SK-N-SH (cell line): ENCODE results near the gene KLHL41. TPM values are rescaled to one million over a fixed set of nuclear protein-coding genes. Genes with fewer than 3 reads are reported as not detected.
A peak's percentile ranks its signal among the peaks of the same experiment; 100 is the strongest.

Source experiments
- CTCF ChIA-PET: fragments of 300-600, 350-600 bp; formaldehyde crosslinking; extraction: SDS; loops from one replicate; lab custom pipeline; 2021; lab: Yijun Ruan, JAX
- POLR2A ChIA-PET: fragments of 350-600 bp; sonication (Branson Sonifier 250); formaldehyde crosslinking; extraction: SDS; loops from one replicate; lab custom pipeline; 2020; ENCODE audit warnings: antibody characterized with exemption, inconsistent platforms; lab: Yijun Ruan, JAX
- DNase-seq: peaks from one replicate; pipeline ENCODE4 v3.0.0; 2012
- H2AFZ ChIP-seq: fragments of 200-600 bp; sonication (generic); 2 replicates; pipeline ENCODE4 v1.8.1; 2016; ENCODE audit warnings: antibody characterized with exemption, mild to moderate bottlenecking, low read depth
- H3F3A ChIP-seq: fragments of 200-600 bp; sonication (generic); replicated peaks from 2 replicates; pipeline ENCODE3; 2016; ENCODE audit warnings: antibody characterized with exemption, mild to moderate bottlenecking; ENCODE audit not compliant: insufficient read depth
- H3K27ac ChIP-seq, 2 experiments: fragments of 200-500 bp in 1 of 2; fragments of 200-600 bp in 1 of 2; sonication (Bioruptor generic) in 1 of 2; sonication (generic), shearing (Covaris generic) in 1 of 2; 2 replicates each; pipeline versions ENCODE4 v1.5.1 to v1.6.1; 2014 to 2016; ENCODE audit warnings: low read depth in 2 of 2, inconsistent platforms in 1 of 2, low read length in 1 of 2, mild to moderate bottlenecking in 1 of 2, mixed read lengths in 1 of 2
- H3K27me3 ChIP-seq: fragments of 200-600 bp; sonication (generic), shearing (Covaris generic); 2 replicates; pipeline ENCODE4 v1.6.1; 2016; ENCODE audit warnings: mixed run types; ENCODE audit not compliant: insufficient read depth
- H3K36me3 ChIP-seq, 2 experiments: fragments of 200-500 bp in 1 of 2; fragments of 200-600 bp in 1 of 2; sonication (Bioruptor generic) in 1 of 2; sonication (generic) in 1 of 2; replicated peaks in 1 of 2; 2 replicates each; pipeline versions ENCODE3 to v1.5.1; 2014 to 2016; ENCODE audit warnings: low read length in 1 of 2, mild to moderate bottlenecking in 1 of 2; ENCODE audit not compliant: insufficient read depth in 2 of 2, control insufficient read depth in 1 of 2
- H3K4me1 ChIP-seq, 2 experiments: fragments of 200-500 bp in 1 of 2; fragments of 200-600 bp in 1 of 2; sonication (Bioruptor generic) in 1 of 2; sonication (generic), shearing (Covaris generic) in 1 of 2; 2 replicates each; pipeline versions ENCODE4 v1.5.1 to v1.6.1; 2014 to 2016; ENCODE audit warnings: low read depth in 1 of 2, low read length in 1 of 2, mixed run types in 1 of 2; ENCODE audit not compliant: insufficient read depth in 2 of 2, control insufficient read depth in 1 of 2
- H3K4me2 ChIP-seq: fragments of 200-600 bp; sonication (generic), shearing (Covaris generic); 2 replicates; pipeline ENCODE4 v1.6.1; 2017; ENCODE audit warnings: mixed run types
- H3K4me3 ChIP-seq, 2 experiments: fragments of 200-500 bp in 1 of 2; fragments of 200-600 bp in 1 of 2; sonication (Bioruptor generic) in 1 of 2; sonication (generic), shearing (Covaris generic) in 1 of 2; 2 replicates each; pipeline versions ENCODE4 v1.5.1 to v1.8.1; 2014 to 2016; ENCODE audit warnings: low read depth in 2 of 2, inconsistent platforms in 1 of 2, low read length in 1 of 2, mild to moderate bottlenecking in 1 of 2, mixed read lengths in 1 of 2, moderate library complexity in 1 of 2
- H3K79me2 ChIP-seq: fragments of 200-600 bp; sonication (generic); 2 replicates; pipeline ENCODE4 v1.8.1; 2017; ENCODE audit warnings: mild to moderate bottlenecking; ENCODE audit not compliant: insufficient read depth
- H3K9ac ChIP-seq: fragments of 200-600 bp; sonication (generic); 2 replicates; pipeline ENCODE4 v1.6.1; 2017; ENCODE audit warnings: mixed run types
- H3K9me2 ChIP-seq: fragments of 200-600 bp; sonication (generic); 2 replicates; pipeline ENCODE4 v1.6.1; 2017; ENCODE audit warnings: mixed run types
- H3K9me3 ChIP-seq: fragments of 200-600 bp; sonication (generic); 2 replicates; pipeline ENCODE4 v1.6.1; 2017; ENCODE audit warnings: mixed run types, mild to moderate bottlenecking, moderate library complexity
- H4K20me1 ChIP-seq: fragments of 200-600 bp; sonication (generic); 2 replicates; pipeline ENCODE4 v1.6.1; 2017; ENCODE audit warnings: mild to moderate bottlenecking, mixed run types; ENCODE audit not compliant: insufficient read depth
- ELF1 ChIP-seq: IDR thresholded peaks from 2 replicates; pipeline ENCODE4 v1.4.0; 2012
- EP300 ChIP-seq, 2 experiments: IDR thresholded peaks; 2 replicates each; pipeline versions ENCODE4 v1.4.0 to v1.6.1; 2012; ENCODE audit warnings: borderline replicate concordance in 1 of 2, low read depth in 1 of 2, low read length in 1 of 2
- FOSL2 ChIP-seq: IDR thresholded peaks from 2 replicates; pipeline ENCODE4 v1.4.0; 2012; ENCODE audit warnings: low read depth, mild to moderate bottlenecking, moderate library complexity, borderline replicate concordance
- FOXM1 ChIP-seq: IDR thresholded peaks from 2 replicates; pipeline ENCODE4 v1.4.0; 2012; ENCODE audit warnings: low read depth, mild to moderate bottlenecking
- JUND ChIP-seq: IDR thresholded peaks from 2 replicates; pipeline ENCODE4 v1.4.0; 2012
- NFIC ChIP-seq: IDR thresholded peaks from 2 replicates; pipeline ENCODE4 v1.4.0; 2012; ENCODE audit warnings: borderline replicate concordance
- NRF1 ChIP-seq: IDR thresholded peaks from 2 replicates; pipeline ENCODE4 v1.6.1; 2012; ENCODE audit warnings: low read depth, mild to moderate bottlenecking, low read length
- RCOR1 ChIP-seq: fragments of 150-350 bp; IDR thresholded peaks from 2 replicates; pipeline ENCODE4 v1.6.1; 2017; ENCODE audit warnings: antibody characterized with exemption, low read length
- RXRA ChIP-seq: IDR thresholded peaks from 2 replicates; pipeline ENCODE4 v1.4.0; 2012; ENCODE audit warnings: low read depth, mild to moderate bottlenecking, borderline replicate concordance
- SIN3A ChIP-seq: IDR thresholded peaks from 2 replicates; pipeline ENCODE4 v1.6.1; 2012; ENCODE audit warnings: low read depth, mild to moderate bottlenecking, low read length, moderate library complexity, borderline replicate concordance
- TAF1 ChIP-seq: IDR thresholded peaks from 2 replicates; pipeline ENCODE4 v1.6.1; 2012; ENCODE audit warnings: low read depth, mild to moderate bottlenecking, low read length, moderate library complexity, borderline replicate concordance
- TCF12 ChIP-seq: IDR thresholded peaks from 2 replicates; pipeline ENCODE4 v1.4.0; 2012
- TEAD4 ChIP-seq: IDR thresholded peaks from 2 replicates; pipeline ENCODE4 v1.4.0; 2012; ENCODE audit warnings: mild to moderate bottlenecking, borderline replicate concordance; ENCODE audit not compliant: insufficient read depth
- YY1 ChIP-seq: IDR thresholded peaks from 2 replicates; pipeline ENCODE4 v1.4.0; 2012; ENCODE audit warnings: low read depth, mild to moderate bottlenecking
- WGBS: methylation state at CpG from one replicate; pipeline ENCODE4 v1.1.6; 2017; ENCODE audit warnings: low lambda C conversion rate; 5-methylcytosine and 5-hydroxymethylcytosine counted together
- polyA plus RNA-seq, 3 experiments: library from polyadenylated mRNA; depleted of rRNA; stranded (reverse); fragments of >200 nt; gene quantifications; 2 replicates each; pipeline ENCODE4 v1.2.3, GENCODE V29; 2012
- TF ChIP-seq, protein P1 (sequence below): IDR thresholded peaks from 2 replicates; pipeline ENCODE4; 2012
- TF ChIP-seq, protein P2 (sequence below): IDR thresholded peaks from 2 replicates; pipeline ENCODE4 v1.6.1; 2012; ENCODE audit warnings: mild to moderate bottlenecking, low read depth, low read length, moderate library complexity
- TF ChIP-seq, protein P3 (sequence below): IDR thresholded peaks from 2 replicates; pipeline ENCODE4 v1.4.0; 2012; ENCODE audit warnings: low read depth, borderline replicate concordance
- TF ChIP-seq, protein P4 (sequence below): fragments of 150-350 bp; IDR thresholded peaks from 2 replicates; pipeline ENCODE4 v1.6.1; 2016; ENCODE audit warnings: mild to moderate bottlenecking, low read depth, low read length
- TF ChIP-seq, protein P5 (sequence below): fragments of 150-350 bp; IDR thresholded peaks from 2 replicates; pipeline ENCODE4 v1.6.1; 2017; ENCODE audit warnings: antibody characterized with exemption, low read length, low read depth, borderline replicate concordance

Gene KLHL41
- polyA plus RNA-seq, 1 of the 3 experiments (the other 2 are of a cell fraction): 0.26 TPM

DNA sequence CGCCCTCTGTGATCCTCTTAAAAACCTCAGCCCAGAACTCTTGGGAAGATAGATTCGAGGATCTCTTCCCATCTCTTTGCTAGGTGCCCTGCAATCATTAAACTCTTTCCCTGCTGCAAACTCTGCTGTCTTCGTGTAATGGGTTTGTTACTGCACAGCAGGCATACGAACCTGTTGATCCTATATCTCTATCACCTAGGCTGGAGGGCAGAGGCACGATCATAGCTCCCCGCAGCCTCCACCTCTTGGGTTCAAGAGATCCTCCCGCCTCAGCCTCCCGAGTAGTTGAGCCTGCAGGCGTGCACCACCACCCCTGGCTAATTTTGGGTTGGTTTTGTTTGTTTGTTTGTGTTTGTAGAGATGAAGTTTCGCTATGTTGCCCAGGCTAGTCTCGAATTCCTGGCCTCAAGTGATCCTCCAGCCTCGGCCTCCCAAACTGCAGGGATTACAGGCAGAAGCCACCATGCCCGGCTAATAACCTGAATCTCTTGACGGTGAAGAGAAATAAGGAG, 30.7 kb upstream of the KLHL41 start:
- peak overlapping the region; percentile 76 for H3K9ac ChIP-seq
- CTCF ChIA-PET: interaction anchor here (0.5 to 2.9 kb wide), 9 partner anchors 9 to 396 kb away, joined by 3 to 15 read pairs (median 3); no protein-coding TSS in a partner anchor
- H4K20me1 ChIP-seq: no peaks in the 10 kb centered on the region
- TF ChIP-seq, protein P1, sequence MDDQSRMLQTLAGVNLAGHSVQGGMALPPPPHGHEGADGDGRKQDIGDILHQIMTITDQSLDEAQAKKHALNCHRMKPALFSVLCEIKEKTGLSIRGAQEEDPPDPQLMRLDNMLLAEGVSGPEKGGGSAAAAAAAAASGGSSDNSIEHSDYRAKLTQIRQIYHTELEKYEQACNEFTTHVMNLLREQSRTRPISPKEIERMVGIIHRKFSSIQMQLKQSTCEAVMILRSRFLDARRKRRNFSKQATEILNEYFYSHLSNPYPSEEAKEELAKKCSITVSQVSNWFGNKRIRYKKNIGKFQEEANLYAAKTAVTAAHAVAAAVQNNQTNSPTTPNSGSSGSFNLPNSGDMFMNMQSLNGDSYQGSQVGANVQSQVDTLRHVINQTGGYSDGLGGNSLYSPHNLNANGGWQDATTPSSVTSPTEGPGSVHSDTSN: no peak
- TF ChIP-seq ELF1: no peak
- TF ChIP-seq, protein P2, sequence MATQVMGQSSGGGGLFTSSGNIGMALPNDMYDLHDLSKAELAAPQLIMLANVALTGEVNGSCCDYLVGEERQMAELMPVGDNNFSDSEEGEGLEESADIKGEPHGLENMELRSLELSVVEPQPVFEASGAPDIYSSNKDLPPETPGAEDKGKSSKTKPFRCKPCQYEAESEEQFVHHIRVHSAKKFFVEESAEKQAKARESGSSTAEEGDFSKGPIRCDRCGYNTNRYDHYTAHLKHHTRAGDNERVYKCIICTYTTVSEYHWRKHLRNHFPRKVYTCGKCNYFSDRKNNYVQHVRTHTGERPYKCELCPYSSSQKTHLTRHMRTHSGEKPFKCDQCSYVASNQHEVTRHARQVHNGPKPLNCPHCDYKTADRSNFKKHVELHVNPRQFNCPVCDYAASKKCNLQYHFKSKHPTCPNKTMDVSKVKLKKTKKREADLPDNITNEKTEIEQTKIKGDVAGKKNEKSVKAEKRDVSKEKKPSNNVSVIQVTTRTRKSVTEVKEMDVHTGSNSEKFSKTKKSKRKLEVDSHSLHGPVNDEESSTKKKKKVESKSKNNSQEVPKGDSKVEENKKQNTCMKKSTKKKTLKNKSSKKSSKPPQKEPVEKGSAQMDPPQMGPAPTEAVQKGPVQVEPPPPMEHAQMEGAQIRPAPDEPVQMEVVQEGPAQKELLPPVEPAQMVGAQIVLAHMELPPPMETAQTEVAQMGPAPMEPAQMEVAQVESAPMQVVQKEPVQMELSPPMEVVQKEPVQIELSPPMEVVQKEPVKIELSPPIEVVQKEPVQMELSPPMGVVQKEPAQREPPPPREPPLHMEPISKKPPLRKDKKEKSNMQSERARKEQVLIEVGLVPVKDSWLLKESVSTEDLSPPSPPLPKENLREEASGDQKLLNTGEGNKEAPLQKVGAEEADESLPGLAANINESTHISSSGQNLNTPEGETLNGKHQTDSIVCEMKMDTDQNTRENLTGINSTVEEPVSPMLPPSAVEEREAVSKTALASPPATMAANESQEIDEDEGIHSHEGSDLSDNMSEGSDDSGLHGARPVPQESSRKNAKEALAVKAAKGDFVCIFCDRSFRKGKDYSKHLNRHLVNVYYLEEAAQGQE: no peak
- TF ChIP-seq NFIC: no peak
- TF ChIP-seq TCF12: no peak
- no peak for TF ChIP-seq SIN3A
- no peak for TF ChIP-seq TAF1
- TF ChIP-seq, protein P3, sequence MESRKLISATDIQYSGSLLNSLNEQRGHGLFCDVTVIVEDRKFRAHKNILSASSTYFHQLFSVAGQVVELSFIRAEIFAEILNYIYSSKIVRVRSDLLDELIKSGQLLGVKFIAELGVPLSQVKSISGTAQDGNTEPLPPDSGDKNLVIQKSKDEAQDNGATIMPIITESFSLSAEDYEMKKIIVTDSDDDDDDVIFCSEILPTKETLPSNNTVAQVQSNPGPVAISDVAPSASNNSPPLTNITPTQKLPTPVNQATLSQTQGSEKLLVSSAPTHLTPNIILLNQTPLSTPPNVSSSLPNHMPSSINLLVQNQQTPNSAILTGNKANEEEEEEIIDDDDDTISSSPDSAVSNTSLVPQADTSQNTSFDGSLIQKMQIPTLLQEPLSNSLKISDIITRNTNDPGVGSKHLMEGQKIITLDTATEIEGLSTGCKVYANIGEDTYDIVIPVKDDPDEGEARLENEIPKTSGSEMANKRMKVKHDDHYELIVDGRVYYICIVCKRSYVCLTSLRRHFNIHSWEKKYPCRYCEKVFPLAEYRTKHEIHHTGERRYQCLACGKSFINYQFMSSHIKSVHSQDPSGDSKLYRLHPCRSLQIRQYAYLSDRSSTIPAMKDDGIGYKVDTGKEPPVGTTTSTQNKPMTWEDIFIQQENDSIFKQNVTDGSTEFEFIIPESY: no peak
- TF ChIP-seq TEAD4: no peak
- TF ChIP-seq RXRA: no peak
- TF ChIP-seq YY1: no peak
- no peak for TF ChIP-seq JUND
- TF ChIP-seq, protein P4, sequence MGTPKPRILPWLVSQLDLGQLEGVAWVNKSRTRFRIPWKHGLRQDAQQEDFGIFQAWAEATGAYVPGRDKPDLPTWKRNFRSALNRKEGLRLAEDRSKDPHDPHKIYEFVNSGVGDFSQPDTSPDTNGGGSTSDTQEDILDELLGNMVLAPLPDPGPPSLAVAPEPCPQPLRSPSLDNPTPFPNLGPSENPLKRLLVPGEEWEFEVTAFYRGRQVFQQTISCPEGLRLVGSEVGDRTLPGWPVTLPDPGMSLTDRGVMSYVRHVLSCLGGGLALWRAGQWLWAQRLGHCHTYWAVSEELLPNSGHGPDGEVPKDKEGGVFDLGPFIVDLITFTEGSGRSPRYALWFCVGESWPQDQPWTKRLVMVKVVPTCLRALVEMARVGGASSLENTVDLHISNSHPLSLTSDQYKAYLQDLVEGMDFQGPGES: no peak
- TF ChIP-seq FOSL2: no peak
- no peak for TF ChIP-seq NRF1
- no peak for TF ChIP-seq FOXM1
- no peak for TF ChIP-seq RCOR1
- TF ChIP-seq, protein P5, sequence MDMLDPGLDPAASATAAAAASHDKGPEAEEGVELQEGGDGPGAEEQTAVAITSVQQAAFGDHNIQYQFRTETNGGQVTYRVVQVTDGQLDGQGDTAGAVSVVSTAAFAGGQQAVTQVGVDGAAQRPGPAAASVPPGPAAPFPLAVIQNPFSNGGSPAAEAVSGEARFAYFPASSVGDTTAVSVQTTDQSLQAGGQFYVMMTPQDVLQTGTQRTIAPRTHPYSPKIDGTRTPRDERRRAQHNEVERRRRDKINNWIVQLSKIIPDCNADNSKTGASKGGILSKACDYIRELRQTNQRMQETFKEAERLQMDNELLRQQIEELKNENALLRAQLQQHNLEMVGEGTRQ: no peak
- TF ChIP-seq EP300 (IDR thresholded peaks at IDR 0.05; ENCODE audit: borderline replicate concordance in 1 of 2, low read depth in 1 of 2, low read length in 1 of 2): no peak
- peak overlapping the region; percentile 81 for H3K4me2 ChIP-seq
- H3K9me3 ChIP-seq: no peaks in the 10 kb centered on the region
- H3K9me2 ChIP-seq: no peaks in the 10 kb centered on the region
- no peaks in the 10 kb centered on the region for H3K79me2 ChIP-seq
- H3K36me3 ChIP-seq: peaks cover 12 to 21% of the 10 kb centered on the region in 2 experiments
- no peaks in the 10 kb centered on the region; a peak in 1 of 4 replicates for H3K4me1 ChIP-seq
- WGBS: 78% methylated on average over 14 of the region's 14 CpGs
- no peak for DNase-seq
- H3F3A ChIP-seq: no peaks in the 10 kb centered on the region
- POLR2A ChIA-PET: no interaction called here
- H2AFZ ChIP-seq: peak overlapping the region; percentile 98
- H3K27me3 ChIP-seq: no peaks in the 10 kb centered on the region
- peak overlapping the region; percentile 51 to 66; a peak in 3 of 4 replicates for H3K27ac ChIP-seq
- H3K4me3 ChIP-seq: peak overlapping the region; percentile 79 to 94
